Measurements from ENCODE around the gene PDGFD.

PDGFD gene

DNA sequence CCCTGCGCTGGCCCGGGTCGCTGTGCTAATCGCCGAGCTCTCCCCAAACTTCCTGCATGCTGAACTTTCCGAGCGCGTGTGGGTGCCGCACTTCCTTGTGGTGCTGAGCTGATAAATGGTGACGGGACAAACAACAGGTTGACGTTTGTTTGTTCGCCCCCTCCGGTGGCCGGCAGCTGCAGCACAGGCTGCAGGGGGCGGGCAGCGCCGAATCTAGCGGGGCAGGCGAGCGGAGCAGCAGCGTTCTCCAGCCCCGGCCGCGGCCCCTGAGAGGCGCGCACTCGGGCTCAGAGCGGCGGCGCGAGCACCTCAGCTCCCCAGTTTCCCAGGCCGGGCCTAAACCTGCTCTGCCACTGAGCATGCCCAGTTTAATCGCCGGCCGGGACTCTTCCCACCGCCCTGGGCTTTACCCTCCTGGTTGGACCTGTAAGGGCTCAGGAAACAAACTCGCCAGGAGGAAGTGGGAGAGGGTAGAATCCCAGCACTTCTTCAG is at the start of gene PDGFD:
Gene PDGFD, minus strand, starts transcription at position 120 of the 493 bp plus-strand sequence.
- no peak for DNase-seq

DNA sequence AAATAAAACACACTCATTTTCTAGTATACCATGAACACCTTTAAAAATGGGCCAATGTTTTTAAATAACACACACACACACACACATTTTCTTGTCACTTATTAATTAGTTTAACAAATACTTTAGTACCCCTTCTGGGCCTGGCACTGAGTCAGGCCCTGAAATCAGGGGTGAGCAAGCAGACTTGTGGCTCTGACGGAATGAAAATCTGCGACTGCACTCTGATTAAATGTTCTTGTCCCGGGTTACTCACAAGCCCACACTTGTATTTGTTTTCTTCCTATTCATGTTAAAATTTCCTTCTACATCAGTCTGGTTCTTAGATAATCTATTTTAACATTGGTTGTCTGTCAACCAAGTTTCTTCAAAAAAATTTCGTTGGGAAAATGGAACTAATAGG is 43.0 kb upstream of the PDGFD start:
- DNase-seq, result no peak

DNA sequence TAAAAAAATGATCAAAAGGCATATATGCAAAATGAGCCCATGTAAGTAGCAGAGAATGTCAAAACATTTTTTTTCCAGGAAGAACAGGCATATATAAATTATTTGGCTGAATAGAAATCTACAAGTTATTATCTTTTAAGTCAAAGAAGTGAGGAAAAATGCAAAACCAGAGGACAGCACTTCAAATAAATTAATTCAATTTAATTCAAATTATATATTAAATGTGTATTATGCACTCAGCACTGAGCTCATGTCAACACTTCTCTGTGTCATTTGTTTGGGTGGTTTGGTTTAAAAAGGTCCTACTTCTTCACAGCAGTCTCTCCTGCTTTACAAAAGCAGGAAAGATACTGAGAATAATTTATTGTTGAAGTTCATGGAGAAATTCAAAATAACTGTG is 41.9 kb upstream of the PDGFD start:
- no peak for DNase-seq

DNA sequence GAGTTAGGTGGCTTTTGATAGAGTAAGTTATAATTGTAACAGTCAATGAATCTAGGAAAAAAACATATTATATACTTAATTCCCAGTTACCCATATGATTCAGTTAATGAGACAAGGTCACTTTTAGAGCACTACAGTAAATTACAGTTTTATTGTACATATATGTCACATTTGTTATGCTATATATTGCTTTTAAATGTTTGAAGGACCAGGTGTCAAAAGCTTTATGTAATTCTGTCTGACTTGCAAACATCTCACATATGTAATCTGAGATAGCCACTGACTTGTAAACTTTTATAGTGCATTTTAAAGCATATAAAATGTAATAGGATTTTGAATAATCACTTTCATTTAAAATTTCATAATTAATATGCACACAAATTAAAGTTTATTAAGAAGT is 36.7 kb upstream of the PDGFD start:
- no peak for DNase-seq

DNA sequence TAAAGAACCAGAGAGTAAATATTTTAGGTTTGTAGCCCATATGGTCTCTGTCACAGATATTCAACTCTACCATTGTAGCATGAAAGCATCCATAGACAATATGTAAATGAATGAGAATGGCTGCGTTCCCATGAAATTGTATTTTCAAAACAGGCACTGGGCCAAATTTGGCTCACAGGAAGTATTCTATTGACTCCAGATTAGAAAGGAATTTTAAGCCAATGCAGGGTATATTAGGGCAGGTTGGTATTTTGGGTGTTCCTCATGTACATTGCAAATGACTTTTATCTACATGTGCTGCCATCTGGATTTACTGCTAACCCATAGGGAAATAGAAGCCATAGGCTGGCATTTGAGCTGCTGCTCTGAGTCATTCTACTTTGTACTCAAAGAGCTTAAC is 35.1 kb upstream of the PDGFD start:
- DNase-seq, result no peak

DNA sequence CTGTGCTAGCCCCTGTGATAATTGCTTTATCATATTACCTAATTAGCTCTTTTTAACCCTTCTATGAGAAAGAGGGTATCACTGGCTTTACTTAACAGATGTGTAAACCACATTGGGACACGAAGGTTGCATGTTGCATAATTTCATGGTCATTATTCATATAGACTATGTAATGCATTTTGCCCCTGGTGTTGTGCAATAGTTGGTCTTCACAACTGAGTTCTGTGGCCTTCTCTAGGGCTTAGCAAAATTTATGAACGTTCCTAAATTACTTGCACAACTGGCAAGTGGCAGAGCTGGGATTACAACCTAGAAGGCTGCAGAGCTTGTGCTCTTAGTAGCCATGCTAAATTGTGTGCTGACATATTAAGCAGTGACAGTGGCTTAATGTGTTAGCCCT is 34.6 kb upstream of the PDGFD start:
- no peak for DNase-seq

DNA sequence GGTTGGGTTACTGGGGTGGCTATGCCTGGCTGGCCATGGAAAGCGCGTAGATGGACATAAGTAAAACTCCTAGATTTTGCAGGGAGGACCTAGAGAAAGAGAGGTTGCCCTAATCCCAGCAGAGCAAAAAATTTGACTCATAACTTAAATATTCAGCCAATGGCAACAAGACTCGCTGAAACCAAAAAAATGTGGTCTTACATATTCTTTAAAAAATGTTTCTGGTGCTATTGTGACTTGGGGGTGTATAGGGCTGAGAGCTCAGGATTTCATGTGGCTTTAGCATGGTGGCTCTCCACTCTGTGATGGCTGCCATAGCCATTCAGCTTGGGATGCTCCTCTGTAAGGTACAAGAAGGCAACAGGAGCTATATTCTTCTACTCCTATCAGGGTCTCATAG is 27.2 kb upstream of the PDGFD start:
- no peak for DNase-seq

DNA sequence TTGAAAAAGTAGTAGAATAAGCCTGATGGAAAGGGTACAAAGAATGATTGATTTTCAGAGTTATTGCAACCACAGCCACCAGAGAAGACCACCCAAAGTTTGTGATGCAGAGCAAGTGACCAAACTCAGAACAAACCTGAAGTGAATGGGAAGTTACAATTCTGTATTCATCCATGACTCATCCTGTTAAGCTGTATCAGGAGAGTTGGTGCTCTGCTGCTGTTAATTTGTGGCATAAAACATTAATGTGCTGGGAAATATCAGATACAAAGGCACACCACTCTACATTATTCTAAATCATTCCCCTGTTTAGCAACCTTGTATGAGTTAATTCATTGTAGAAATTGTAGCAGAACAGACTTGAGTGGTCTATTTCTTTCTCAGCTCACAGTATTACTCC is 19.6 kb upstream of the PDGFD start:
- no peak for DNase-seq

DNA sequence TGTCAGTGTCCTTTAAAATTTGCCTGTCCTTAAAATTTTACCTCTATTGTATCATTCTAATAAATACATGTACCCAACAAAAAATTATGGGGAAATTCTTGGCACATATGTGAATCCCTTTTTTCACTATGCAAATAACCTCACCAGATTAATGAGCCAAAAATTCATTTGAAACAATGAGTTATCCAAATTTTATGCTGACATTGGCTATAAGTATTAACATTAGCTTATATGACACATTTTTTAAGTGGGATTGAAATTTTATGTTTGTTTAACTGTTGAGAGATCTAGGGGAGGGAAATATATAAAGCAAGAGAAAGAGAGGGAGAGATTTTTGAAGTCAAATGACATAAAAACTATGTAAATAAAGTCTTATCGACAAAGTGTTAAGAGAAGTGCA is 11.8 kb upstream of the PDGFD start:
- DNase-seq, result no peak

DNA sequence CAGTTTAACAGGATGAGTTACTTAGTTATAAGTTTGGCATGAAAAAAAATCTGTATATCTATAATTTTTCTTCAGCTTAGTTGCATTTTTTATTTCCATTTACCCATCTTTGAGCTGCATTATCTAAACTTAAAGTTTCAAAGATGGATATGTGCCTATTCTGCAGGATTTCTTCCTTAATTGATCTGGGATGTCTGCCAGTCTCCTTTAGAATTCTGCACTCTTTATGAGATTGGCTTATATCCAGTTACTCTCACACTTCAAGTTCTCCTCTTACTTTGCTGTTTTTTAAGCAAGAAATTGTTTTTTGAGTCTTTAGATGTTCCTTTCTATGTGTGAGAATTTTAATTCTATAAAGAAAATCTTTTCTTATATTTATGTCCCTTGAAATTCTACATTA is 5.1 kb upstream of the PDGFD start:
- no peak for DNase-seq

DNA sequence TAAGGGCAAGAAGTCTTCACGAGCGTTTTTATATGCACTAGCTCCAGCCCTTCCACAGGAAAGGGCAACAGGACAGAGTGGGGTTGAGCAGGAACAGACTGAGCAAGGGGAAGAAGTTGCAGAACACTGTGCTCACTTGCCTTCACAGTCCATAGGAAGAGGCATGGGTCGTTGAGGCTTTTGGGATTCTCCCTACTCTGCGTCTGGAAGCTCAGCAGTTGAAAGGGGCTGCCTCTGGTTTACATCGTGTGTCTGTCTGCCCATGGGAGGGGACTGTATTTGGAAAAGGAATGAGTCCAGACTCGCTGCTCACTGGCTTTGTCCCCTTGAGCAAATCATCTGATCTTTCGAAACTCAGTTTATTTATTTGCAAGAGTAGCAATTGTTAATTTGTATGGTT is 1.1 kb upstream of the PDGFD start:
- DNase-seq, result no peak

DNA sequence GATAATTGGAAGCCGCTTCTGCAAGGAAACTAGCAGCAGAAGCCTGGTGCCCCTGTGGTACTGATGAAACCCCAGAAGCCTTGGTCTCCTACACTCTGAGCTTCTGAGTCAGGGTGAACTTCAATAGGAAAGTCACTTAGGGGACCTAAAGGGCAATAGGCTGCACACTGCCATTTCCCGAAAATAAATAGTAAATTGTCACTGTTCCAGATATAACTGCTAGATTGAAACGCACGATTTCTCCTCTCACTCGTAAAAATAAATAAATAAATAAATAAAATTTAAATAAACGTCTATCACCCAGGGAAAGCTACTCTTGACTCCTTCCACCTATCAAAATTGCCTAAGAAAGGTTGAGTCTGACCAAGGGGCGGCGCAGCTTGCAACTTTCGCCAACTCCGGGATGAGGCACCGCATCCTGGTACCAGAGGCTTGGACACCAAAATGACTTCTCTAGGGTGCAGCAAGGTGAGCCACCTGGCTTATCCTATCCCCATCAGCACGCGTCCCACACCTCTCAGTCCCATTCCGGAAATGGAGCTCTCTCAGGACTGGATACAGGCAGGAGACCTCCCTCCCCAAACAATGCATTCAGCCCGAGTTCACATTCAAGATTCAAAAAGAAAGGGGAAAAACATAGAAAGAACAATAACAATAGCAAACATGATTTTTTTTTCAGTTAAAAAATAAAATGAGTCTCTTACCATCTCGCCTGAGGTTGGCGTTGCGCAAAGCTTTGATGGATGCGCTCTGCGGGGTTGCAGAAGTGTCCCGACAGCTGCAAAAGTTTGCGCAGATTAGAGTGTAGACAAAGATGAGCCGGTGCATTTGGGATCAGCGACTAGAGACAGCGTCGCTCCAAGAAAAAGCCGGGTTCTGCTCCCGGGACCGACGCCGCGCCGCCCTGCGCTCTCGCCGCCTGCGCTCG is 583 bp downstream of the PDGFD start:
- no peak for DNase-seq

DNA sequence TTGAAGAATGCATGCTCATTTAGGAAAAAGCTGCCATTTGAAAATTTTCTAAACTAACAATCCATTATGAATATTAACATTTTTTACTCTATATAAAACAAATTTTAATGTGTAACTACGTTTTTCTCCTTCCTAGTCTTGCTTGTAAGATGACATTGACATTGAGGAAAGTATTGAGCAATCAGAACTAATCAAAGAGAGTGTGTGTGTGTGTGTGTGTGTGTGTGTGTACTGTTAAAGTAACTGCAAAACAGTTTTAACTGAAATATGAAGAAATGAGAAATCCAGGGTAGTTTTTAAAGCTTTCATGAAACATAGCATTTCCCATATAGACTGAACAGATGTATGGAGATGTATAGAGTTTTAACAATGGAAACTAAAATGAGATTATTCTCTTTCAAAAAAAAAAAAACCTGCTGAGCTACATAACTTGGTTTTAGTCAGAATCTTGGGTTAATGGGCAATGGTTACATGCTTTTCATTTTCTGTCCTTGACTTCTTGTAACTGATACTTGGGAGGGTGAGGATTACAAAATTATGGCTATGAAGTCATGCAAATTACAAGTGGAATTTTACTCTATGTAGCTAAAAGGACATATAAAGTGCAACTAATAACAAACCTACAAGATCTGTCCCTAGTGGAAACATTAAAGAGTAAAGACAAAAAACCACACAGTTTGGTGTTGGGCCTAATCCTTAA is 2.0 kb downstream of the PDGFD start:
- DNase-seq, result no peak

DNA sequence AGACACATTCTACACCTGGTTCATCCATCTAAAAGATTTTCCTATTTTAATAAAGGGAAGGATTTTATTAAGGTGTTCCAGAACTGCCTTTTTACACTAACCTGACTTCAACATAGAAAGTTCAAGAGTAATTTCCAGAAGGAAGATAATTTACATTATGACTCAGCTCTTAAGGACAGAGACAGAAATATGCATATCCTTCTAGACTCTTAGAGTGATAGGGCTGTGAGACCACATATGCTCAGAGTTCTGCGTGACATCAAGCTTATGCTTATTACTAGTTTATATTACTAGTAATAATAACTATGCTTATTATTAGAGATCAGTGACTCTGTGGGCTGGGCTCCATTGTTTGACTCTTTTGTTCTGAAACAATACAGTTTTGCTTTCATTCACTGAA is 4.6 kb downstream of the PDGFD start:
- DNase-seq, result no peak

DNA sequence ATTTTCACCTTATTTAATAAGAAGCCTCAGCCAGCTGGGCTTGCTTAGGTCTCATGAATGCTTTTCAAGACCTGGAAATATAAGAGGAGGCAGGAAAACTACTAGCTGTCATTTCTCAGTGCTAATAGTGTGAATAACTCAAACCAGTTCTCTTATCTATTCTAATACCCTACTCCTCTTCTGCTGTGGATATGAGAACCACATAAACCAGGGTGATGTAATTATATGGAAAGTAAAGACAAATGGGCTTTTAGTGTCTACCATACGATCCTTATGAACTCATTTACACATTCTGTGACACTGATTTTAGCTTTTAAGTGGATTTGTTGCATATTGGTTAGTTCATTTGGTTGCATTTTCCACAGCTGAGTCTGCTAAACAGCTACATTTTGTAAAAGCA is 8.6 kb downstream of the PDGFD start:
- no peak for DNase-seq

DNA sequence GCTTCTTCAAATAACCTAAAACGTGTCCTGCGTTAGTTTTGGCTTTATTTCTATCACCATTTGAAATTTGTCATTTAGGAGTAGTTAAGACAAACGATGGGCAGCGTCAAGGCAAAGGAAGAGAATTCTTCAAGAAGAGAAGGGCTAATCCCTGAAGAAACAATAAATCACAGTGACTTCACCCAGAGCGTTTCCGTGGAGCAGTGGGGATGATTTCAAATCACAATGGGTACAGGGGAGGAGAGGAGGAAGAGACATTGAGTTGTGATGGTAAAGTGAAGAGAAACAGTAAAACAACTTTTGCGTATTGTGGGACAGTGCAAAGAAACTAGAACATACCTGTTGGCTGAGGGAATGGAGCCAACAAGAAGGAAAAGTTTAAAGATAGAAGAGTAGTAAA is 9.7 kb downstream of the PDGFD start:
- DNase-seq, result no peak

DNA sequence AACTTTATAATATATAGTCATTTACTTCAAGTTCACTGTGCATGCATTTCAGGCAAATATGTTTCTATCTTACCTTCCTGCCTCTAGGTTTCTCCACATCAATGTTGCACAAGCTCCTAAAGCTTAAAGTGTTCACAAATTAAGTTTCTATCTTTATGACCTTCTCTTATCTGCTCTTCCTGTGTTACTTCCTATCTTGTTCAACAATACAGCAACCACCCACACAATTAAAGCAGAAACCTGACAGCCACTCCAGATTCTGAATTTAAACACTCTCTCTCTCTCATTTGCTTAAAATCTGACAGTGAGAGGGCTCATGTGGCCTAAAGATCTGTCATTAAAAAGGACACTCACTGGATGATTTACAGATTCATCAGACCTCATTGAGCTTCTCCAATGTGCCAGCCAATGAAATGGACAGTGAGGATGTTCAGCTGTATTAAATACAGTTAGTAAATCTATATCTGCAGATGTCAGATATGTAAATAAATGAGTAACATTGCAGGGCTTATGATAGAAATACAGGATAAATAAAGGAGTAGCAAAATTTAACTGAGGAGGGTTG is 10.9 kb downstream of the PDGFD start:
- DNase-seq, result no peak

DNA sequence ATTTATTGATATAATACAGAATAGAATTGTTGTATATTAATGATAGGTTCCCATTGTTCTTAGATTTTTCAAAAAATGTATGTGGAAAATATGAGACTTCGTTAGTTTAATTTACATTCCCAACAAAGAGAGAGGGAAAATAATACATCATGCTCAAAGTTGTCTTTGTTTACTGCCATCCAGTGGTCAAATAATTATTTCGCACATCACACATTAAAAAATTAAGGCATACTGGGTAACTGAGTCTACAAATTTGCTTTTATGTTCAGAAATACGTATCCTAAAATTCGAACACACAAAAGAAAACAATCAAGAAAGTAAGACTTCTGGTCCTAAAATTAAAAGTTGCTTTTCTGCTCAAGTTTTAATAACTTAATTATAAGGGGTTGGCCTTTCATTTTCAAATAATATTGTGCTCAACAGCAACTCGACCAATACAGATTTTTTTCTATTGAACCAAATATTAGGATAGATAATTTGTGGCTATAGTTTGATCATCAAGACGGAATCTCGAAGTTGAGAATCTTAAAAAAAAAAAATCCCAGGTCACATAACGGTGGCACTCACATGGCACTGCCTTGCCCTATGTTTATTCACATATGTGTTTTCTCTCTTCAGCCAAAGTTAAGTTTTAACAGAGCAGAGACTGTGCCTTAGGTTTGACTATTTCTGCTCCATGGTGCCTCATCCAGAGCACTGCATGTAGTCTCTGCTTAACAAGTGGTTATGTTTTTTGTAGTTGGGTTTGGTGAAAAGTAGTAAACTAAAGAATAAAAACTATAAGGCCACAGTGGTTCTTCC is 12.3 kb downstream of the PDGFD start:
- no peak for DNase-seq

DNA sequence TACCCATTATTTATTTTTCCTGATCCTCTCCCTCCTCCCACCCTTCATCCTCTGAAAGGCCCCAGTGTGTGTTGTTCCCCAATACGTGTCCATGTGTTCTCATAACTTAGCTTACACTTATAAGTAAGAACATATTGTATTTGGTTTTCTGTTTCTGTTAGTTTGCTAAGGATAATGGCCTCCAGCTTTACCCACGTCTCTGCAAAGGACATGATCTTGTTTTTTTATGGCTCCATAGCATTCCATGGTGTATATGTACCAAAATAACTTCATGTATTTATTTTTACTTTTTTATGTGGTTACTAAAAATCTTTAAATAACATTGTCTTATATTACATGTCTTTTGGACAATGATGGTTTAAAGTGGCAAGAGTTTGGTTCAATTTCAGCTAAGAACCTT is 15.2 kb downstream of the PDGFD start:
- DNase-seq, result no peak

DNA sequence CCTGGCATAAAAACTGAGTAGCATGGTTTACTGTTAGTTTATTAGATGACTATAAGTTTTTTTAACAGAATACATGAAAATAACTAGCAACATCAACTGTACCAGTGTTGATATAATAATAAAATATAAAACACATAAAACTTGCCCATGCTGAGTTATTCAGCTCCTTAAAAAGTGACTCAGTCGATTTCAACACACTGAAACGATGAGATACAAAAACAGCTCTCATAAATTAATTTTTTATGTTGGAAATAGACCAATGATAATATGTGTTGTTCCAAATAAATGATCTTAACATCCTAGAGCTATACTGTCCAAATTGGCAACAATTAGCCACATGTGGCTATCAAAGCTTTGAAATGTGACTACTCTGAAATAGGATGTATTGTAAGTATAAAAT is 15.9 kb downstream of the PDGFD start:
- DNase-seq, result no peak

DNA sequence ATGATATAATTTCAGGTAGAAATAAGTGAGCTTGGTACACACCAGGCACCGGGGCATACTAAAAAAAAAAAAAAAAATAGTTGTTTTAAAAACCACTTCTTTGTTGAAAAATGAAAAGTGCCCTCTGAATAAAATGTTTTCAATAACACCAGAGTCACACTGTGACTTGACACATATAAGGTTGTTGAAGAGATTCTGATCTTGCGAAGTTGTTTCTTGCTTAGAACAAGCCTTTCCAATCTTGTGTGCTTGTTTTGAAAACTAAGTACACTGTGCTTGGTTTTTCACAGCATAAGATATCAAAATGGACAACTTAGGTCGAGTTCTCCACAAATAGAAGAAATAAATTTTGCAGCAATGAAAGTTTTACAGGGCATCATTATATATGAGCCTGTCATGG is 17.0 kb downstream of the PDGFD start:
- DNase-seq, result no peak

DNA sequence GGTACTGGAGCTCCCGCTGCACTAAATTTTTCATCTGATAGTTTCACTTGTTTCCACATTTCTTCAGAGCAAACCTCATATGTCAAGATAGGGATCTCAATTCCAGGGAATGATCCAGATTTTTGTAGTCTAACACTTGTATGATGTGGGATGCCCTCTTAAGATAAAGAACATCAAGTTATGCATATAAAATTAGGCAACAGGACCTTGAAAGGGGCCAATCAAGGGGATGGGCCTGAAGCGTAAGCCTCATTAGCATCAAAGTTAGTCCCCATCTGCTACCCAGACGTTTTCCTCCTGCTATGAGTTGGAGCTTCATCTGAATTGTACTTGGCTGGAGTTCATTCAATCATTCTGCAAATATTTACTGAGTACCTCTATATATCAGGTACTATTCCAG is 17.5 kb downstream of the PDGFD start:
- no peak for DNase-seq

DNA sequence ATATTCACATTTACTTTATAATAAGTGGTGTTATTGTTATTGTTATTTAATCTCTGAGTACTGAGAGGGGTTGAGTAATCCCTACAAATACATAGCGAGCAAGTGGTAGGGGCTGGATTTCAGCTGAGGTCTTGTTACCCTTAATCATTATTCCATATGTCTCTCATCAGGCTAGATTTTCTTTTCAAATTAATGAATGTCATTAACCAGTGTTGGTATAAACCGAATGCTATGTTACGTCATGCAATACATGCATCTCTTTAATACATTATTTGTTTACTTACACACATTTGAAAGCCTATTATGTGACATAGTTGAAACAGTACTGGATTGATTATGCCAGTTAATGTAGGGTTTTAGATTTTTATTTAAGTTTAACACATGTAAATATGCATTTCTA is 18.9 kb downstream of the PDGFD start:
- no peak for DNase-seq
